ENCODE results near the gene RFC5. TPM values are rescaled to one million over a fixed set of nuclear protein-coding genes. Genes with fewer than 3 reads are reported as not detected.
A peak's percentile ranks its signal among the peaks of the same experiment; 100 is the strongest.

RFC5 gene
- total RNA-seq, 1 donor from 2014 or later, result 75.8 TPM

DNA sequence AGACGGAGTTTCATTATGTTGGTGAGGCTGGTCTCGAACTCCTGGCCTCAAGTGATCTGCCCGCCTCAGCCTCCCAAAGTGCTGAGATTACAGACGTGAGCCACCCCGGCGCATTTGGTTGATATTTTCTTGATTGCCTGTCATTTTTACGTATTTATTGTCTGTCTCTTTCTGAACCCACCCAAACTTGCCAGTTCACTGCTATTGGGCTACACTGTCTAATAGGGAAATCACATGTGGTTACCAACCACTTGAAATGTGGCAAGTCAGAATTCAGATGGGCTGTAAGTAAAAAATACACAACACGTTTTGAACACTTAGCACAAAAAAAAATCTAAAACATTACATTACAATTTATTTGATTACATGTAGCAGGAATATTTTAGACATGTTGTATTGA is 42.4 kb downstream of the RFC5 start:
- H3F3A ChIP-seq (ENCODE audit: low read depth), result peaks cover 37% of the 10 kb centered on the region
- TF ChIP-seq EZH2 (IDR thresholded peaks at IDR 0.05) (no peak), EZH2phosphoT487 (IDR thresholded peaks at IDR 0.05) (no peak)
- TF ChIP-seq, protein P1, sequence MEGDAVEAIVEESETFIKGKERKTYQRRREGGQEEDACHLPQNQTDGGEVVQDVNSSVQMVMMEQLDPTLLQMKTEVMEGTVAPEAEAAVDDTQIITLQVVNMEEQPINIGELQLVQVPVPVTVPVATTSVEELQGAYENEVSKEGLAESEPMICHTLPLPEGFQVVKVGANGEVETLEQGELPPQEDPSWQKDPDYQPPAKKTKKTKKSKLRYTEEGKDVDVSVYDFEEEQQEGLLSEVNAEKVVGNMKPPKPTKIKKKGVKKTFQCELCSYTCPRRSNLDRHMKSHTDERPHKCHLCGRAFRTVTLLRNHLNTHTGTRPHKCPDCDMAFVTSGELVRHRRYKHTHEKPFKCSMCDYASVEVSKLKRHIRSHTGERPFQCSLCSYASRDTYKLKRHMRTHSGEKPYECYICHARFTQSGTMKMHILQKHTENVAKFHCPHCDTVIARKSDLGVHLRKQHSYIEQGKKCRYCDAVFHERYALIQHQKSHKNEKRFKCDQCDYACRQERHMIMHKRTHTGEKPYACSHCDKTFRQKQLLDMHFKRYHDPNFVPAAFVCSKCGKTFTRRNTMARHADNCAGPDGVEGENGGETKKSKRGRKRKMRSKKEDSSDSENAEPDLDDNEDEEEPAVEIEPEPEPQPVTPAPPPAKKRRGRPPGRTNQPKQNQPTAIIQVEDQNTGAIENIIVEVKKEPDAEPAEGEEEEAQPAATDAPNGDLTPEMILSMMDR (IDR thresholded peaks at IDR 0.05), result no peak
- H2AFZ ChIP-seq (replicated peaks), result no peak overlapping the region
- H3K9ac ChIP-seq, result no peak overlapping the region
- H3K36me3 ChIP-seq, result no peaks in the 10 kb centered on the region
- H3K27ac Mint-ChIP-seq, result no peak overlapping the region
- H3K27me3 ChIP-seq, result no peaks in the 10 kb centered on the region
- H3K4me3 Mint-ChIP-seq, result peak overlapping the region; percentile 90
- peaks cover 67% of the 10 kb centered on the region for H3K79me2 ChIP-seq (ENCODE audit: low read depth)
- no peak for DNase-seq (ENCODE audit: low spot score)
- peaks cover 12% of the 10 kb centered on the region for H4K20me1 ChIP-seq (ENCODE audit: low read depth)
- H3K4me2 ChIP-seq, result no peak overlapping the region
- peaks cover 4% of the 10 kb centered on the region for H3K4me1 ChIP-seq
- H3K4me3 ChIP-seq, result no peak overlapping the region
- peaks cover 26% of the 10 kb centered on the region for H3K4me1 Mint-ChIP-seq
- peaks cover 3% of the 10 kb centered on the region for H3K27me3 Mint-ChIP-seq (ENCODE audit: insufficient read depth, low read depth)
- peaks cover 5% of the 10 kb centered on the region for H3K36me3 Mint-ChIP-seq
- no peaks in the 10 kb centered on the region for H3K9me3 ChIP-seq (ENCODE audit: low read depth)
- H3K27ac ChIP-seq, result no peak overlapping the region
- no peaks in the 10 kb centered on the region for H3K9me3 Mint-ChIP-seq

DNA sequence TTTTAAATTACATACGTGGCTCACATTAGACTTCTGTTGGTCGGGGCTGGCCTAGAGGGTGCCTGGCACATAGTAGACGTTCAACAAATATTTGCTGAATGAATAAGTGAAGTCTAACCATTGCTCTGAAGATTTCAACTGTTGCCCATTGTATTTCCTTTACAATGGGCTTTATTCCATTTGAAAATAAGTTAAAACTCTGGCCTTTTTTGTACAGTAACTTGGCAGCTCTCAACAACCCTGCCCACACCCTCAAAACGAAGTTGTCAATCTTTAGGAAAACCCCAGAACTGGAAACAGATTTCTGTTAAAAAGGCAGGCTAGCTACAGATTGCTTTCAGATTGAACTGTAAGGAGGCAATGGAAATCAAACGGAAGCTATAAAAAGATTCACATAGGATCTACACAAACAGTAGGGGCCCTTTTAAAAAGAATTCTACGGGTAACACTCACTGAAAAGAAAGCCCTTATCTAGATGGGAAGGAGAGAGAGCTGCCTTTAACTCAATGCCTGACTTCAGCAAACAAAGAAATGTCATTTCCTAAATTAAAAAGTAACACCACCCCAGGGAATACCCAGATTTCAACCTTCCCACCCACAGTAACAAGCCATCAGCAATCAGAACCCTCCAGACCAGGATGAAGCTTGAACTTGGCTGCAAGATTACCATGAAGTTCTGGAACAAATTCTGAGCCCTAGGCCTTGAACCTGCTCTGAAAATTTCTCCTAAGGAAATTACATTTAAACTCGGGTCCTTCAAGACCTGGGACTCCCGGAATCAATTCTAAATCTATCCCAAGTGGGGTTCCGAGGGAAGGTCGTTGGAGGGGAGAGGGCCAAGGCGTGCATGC is 43.1 kb downstream of the RFC5 start:
- Histone ChIP-seq H3K27ac (no peak overlapping the region), H3K79me2 (ENCODE audit: low read depth) (peaks cover 60% of the 10 kb centered on the region), H3K4me1 (peaks cover 11% of the 10 kb centered on the region), H3K27me3 (no peaks in the 10 kb centered on the region), H3K4me3 (peak overlapping the region; percentile 81), H3K36me3 (no peaks in the 10 kb centered on the region), H2AFZ (replicated peaks) (no peak overlapping the region), H4K20me1 (ENCODE audit: low read depth) (peaks cover 12% of the 10 kb centered on the region), H3F3A (ENCODE audit: low read depth) (peaks cover 44% of the 10 kb centered on the region), H3K4me2 (peak overlapping the region; percentile 90), H3K9ac (no peak overlapping the region), H3K9me3 (ENCODE audit: low read depth) (no peaks in the 10 kb centered on the region)
- peaks cover 3% of the 10 kb centered on the region for H3K27me3 Mint-ChIP-seq (ENCODE audit: insufficient read depth, low read depth)
- H3K4me3 Mint-ChIP-seq, result peak overlapping the region; percentile 90
- H3K4me1 Mint-ChIP-seq, result peaks cover 30% of the 10 kb centered on the region
- H3K27ac Mint-ChIP-seq, result peak overlapping the region; percentile 74
- H3K9me3 Mint-ChIP-seq, result no peaks in the 10 kb centered on the region
- DNase-seq (ENCODE audit: low spot score), result no peak
- TF ChIP-seq, protein P1 (IDR thresholded peaks at IDR 0.05), result no peak
- TF ChIP-seq EZH2phosphoT487 (IDR thresholded peaks at IDR 0.05) (no peak), EZH2 (IDR thresholded peaks at IDR 0.05) (no peak)
- peaks cover 5% of the 10 kb centered on the region for H3K36me3 Mint-ChIP-seq

DNA sequence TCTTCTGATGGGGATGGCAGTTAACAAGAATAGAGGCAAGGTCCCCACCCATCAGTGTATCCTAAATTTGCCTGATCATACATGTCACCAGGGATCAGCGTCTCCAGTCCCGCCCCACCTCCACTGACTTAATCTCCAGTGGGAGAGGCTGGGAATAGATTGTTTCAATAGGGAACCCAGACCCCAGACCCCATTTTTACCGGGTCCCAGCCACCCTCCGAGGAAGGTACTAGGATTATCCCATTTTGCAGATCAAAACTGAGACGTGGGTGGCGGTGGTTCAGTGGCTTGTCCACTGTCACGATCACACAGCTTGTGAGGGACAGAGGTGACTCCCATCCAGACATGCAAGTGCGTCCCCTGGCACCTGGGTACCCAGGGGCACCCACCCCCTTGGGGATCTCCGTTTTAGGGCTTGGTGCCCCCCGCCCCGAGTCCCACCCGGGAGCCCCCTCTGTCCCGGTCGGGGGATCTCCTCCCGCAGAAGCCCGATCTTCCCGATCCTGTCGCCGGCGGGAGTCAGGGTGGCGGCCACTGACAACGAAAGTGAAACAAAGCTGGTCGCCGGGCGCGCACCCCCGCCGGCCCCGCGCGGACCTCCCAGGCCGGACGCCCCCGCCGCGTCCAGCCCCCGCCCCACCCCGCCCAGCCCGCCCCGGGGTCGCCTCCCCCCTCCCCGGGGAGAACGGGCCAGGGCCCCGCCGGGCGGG is 44.0 kb downstream of the RFC5 start:
- no peak for TF ChIP-seq EZH2 (IDR thresholded peaks at IDR 0.05)
- peaks cover 12% of the 10 kb centered on the region for H4K20me1 ChIP-seq (ENCODE audit: low read depth)
- H3K4me3 ChIP-seq, result peak overlapping the region; percentile 81
- Mint-ChIP-seq H3K27me3 (ENCODE audit: insufficient read depth, low read depth) (peaks cover 3% of the 10 kb centered on the region), H3K9me3 (no peaks in the 10 kb centered on the region), H3K4me3 (peak overlapping the region; percentile 90), H3K4me1 (peaks cover 29% of the 10 kb centered on the region), H3K27ac (peak overlapping the region; percentile 74), H3K36me3 (peaks cover 2% of the 10 kb centered on the region)
- DNase-seq (ENCODE audit: low spot score), result peak; percentile 49
- peaks cover 52% of the 10 kb centered on the region for H3F3A ChIP-seq (ENCODE audit: low read depth)
- H3K79me2 ChIP-seq (ENCODE audit: low read depth), result peaks cover 52% of the 10 kb centered on the region
- H2AFZ ChIP-seq (replicated peaks), result no peak overlapping the region
- H3K4me2 ChIP-seq, result peak overlapping the region; percentile 90
- H3K9me3 ChIP-seq (ENCODE audit: low read depth), result no peaks in the 10 kb centered on the region
- H3K9ac ChIP-seq, result no peak overlapping the region
- no peaks in the 10 kb centered on the region for H3K27me3 ChIP-seq
- no peak overlapping the region for H3K27ac ChIP-seq
- H3K36me3 ChIP-seq, result no peaks in the 10 kb centered on the region
- peaks cover 17% of the 10 kb centered on the region for H3K4me1 ChIP-seq

Data from neural progenitor cell (in vitro differentiated cells).